BLaER1 (cell line): ENCODE measurements around the gene GALT.

Source experiments
- H3K27ac ChIP-seq: shearing (Covaris generic); formaldehyde crosslinking; 2 replicates; pipeline ENCODE4 v1.8.1; 2022
- H3K27me3 ChIP-seq: shearing (Covaris generic); formaldehyde crosslinking; 2 replicates; pipeline ENCODE4 v1.8.1; 2022
- H3K36me3 ChIP-seq: shearing (Covaris generic); formaldehyde crosslinking; 2 replicates; pipeline ENCODE4 v1.8.1; 2022
- H3K4me1 ChIP-seq: shearing (Covaris generic); formaldehyde crosslinking; 2 replicates; pipeline ENCODE4 v1.8.1; 2022
- H3K4me2 ChIP-seq: shearing (Covaris generic); formaldehyde crosslinking; 2 replicates; pipeline ENCODE4 v1.8.1; 2022
- H3K4me3 ChIP-seq: shearing (Covaris generic); formaldehyde crosslinking; 2 replicates; pipeline ENCODE4 v1.8.1; 2022
- H3K9ac ChIP-seq: shearing (Covaris generic); formaldehyde crosslinking; 2 replicates; pipeline ENCODE4 v1.8.1; 2022
- H3K9me3 ChIP-seq: shearing (Covaris generic); formaldehyde crosslinking; 2 replicates; pipeline ENCODE4 v1.8.1; 2022
- H4K20me1 ChIP-seq: shearing (Covaris generic); formaldehyde crosslinking; 2 replicates; pipeline ENCODE4 v1.8.1; 2022
- Cebpa-rat ChIP-seq: shearing (Covaris generic); IDR thresholded peaks from 2 replicates; pipeline ENCODE4 v1.8.1; 2022

GALT gene

DNA sequence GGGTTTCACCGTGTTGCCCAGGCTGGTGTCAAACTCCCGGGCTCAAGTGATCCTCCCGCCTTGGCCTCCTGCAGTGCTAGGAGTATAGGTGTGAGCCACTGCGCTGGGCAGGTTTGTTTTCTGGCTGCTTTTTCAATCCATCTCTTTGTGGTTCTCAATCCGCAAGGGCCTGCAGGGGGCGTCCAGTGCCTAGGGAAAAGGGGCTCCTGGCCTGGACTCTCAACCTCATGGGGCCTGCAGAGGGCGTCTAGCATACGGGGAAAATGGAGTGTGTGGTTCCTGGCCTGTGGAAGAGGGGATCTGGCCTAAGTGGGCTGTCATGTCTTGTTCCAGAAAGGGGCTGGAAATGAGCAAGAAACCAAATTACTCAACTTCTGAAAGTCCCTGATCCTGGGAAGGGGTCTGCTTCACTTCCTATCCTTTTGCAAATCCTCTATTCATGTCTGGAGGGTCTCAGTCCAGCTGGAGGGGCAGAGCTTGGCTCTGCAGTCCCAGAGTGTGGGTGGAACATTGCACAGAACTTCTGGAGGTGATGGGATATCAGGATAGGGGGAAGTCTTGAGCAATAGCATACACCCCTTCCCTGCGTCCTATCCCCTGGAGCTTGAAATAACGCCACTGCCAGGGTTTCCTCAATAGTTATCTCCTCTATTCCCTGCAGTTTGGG, 28.7 kb downstream of the GALT start:
- Histone ChIP-seq H4K20me1 (no peaks in the 10 kb centered on the region), H3K9ac (no peak overlapping the region), H3K27me3 (no peaks in the 10 kb centered on the region), H3K36me3 (no peaks in the 10 kb centered on the region), H3K4me2 (no peak overlapping the region), H3K27ac (no peak overlapping the region), H3K4me3 (no peak overlapping the region), H3K9me3 (0 out of 2 replicates have a peak, but pooled peaks cover 8% of the 10 kb centered on the region), H3K4me1 (no peaks in the 10 kb centered on the region)
- no peak for TF ChIP-seq Cebpa-rat

- Histone ChIP-seq H3K4me3 (no peak overlapping the region), H3K9me3 (0 out of 2 replicates have a peak, but pooled peaks cover 1% of the 10 kb centered on the region), H3K9ac (no peak overlapping the region), H3K36me3 (no peaks in the 10 kb centered on the region), H4K20me1 (no peaks in the 10 kb centered on the region), H3K4me1 (no peaks in the 10 kb centered on the region), H3K27ac (no peak overlapping the region), H3K4me2 (no peak overlapping the region), H3K27me3 (no peaks in the 10 kb centered on the region)
- TF ChIP-seq Cebpa-rat = no peak
Measured at GRCh38 chr9:34675869-34676268, 29.4 kb downstream of the GALT start.

GRCh38 chr9:34684145-34684544, 37.7 kb downstream of the GALT start:
- H3K36me3 ChIP-seq = no peaks in the 10 kb centered on the region
- no peaks in the 10 kb centered on the region for H4K20me1 ChIP-seq
- H3K27ac ChIP-seq = no peak overlapping the region
- peaks cover 5% of the 10 kb centered on the region; the same call in 1 of the 2 replicates for H3K4me1 ChIP-seq
- TF ChIP-seq Cebpa-rat = no peak
- H3K9ac ChIP-seq = no peak overlapping the region
- no peak overlapping the region for H3K4me2 ChIP-seq
- no peak overlapping the region for H3K4me3 ChIP-seq
- no peaks in the 10 kb centered on the region for H3K27me3 ChIP-seq
- H3K9me3 ChIP-seq = no peaks in the 10 kb centered on the region

GRCh38 chr9:34684816-34685215, 38.3 kb downstream of the GALT start:
- no peaks in the 10 kb centered on the region for H4K20me1 ChIP-seq
- H3K27ac ChIP-seq = no peak overlapping the region
- no peaks in the 10 kb centered on the region for H3K9me3 ChIP-seq
- H3K4me1 ChIP-seq = peaks cover 5% of the 10 kb centered on the region; the same call in 1 of the 2 replicates
- H3K27me3 ChIP-seq = no peaks in the 10 kb centered on the region
- H3K36me3 ChIP-seq = no peaks in the 10 kb centered on the region
- no peak overlapping the region for H3K4me2 ChIP-seq
- no peak overlapping the region for H3K4me3 ChIP-seq
- no peak for TF ChIP-seq Cebpa-rat
- no peak overlapping the region for H3K9ac ChIP-seq

- Histone ChIP-seq H3K9me3 (no peaks in the 10 kb centered on the region), H3K27ac (no peak overlapping the region), H3K4me3 (no peak overlapping the region), H3K27me3 (no peaks in the 10 kb centered on the region), H3K4me1 (peaks cover 5% of the 10 kb centered on the region; the same call in 1 of the 2 replicates), H3K9ac (no peak overlapping the region), H3K4me2 (no peak overlapping the region), H3K36me3 (no peaks in the 10 kb centered on the region), H4K20me1 (no peaks in the 10 kb centered on the region)
- TF ChIP-seq Cebpa-rat = no peak
Measured at GRCh38 chr9:34685591-34685990, 39.1 kb downstream of the GALT start.

DNA sequence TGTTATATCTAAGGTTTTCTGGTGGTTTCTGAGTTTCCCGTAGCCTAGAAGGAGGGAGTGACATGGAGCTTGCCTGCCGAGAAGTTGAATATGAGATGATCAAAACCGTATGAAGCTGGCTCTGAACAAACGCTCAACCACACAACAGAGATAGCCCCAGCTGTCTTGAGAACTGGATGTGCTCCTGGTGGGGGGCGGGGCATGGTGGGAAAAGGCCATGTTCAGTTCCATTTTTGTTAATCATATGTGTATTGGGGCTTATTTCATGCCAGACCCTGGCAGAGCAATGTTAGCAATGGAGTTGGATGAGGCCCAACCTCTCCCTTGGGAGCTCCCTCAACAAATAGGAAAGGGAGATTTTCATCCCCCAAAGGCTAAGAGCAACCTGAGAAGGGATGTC, 39.8 kb downstream of the GALT start:
- H3K4me1 ChIP-seq = peaks cover 11% of the 10 kb centered on the region

DNA sequence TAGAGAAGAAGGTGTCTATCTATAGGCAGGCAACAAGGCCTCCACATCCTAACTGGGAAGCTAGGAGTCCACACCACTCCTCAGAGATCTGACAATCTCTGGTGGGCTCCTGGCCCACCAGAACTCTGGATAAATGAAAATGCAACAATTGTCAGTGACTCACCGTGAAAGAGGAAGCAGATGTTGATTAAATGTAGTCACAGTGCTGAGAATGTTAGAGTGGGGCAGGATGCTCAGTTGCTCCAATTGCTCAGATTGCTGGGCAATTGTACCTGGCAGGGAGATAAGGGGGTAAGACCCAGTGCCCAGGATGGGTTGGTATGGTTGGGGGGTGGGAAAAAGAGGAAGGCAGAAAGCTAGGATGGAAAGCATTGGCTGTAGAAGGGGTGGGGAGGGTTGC, 40.3 kb downstream of the GALT start:
- Histone ChIP-seq H3K4me1 (peaks cover 16% of the 10 kb centered on the region), H3K27ac (no peak overlapping the region), H3K4me2 (no peak overlapping the region), H3K9ac (no peak overlapping the region), H3K27me3 (no peaks in the 10 kb centered on the region), H3K36me3 (no peaks in the 10 kb centered on the region), H4K20me1 (no peaks in the 10 kb centered on the region), H3K9me3 (no peaks in the 10 kb centered on the region), H3K4me3 (no peak overlapping the region)
- no peak for TF ChIP-seq Cebpa-rat

More for the DNA sequence above, 39.8 kb downstream of the GALT start:
- no peak for TF ChIP-seq Cebpa-rat
- Histone ChIP-seq H3K27me3 (no peaks in the 10 kb centered on the region), H3K9me3 (no peaks in the 10 kb centered on the region), H3K36me3 (no peaks in the 10 kb centered on the region), H3K4me3 (no peak overlapping the region), H3K27ac (no peak overlapping the region), H3K9ac (no peak overlapping the region), H4K20me1 (no peaks in the 10 kb centered on the region), H3K4me2 (no peak overlapping the region)

GRCh38 chr9:34687276-34688030, 41.0 kb downstream of the GALT start:
- Histone ChIP-seq H3K27me3 (no peaks in the 10 kb centered on the region), H3K4me2 (no peak overlapping the region), H3K4me3 (no peak overlapping the region), H4K20me1 (no peaks in the 10 kb centered on the region), H3K36me3 (no peaks in the 10 kb centered on the region), H3K9me3 (no peaks in the 10 kb centered on the region), H3K4me1 (peaks cover 18% of the 10 kb centered on the region), H3K27ac (no peak overlapping the region), H3K9ac (no peak overlapping the region)
- TF ChIP-seq Cebpa-rat = no peak

DNA sequence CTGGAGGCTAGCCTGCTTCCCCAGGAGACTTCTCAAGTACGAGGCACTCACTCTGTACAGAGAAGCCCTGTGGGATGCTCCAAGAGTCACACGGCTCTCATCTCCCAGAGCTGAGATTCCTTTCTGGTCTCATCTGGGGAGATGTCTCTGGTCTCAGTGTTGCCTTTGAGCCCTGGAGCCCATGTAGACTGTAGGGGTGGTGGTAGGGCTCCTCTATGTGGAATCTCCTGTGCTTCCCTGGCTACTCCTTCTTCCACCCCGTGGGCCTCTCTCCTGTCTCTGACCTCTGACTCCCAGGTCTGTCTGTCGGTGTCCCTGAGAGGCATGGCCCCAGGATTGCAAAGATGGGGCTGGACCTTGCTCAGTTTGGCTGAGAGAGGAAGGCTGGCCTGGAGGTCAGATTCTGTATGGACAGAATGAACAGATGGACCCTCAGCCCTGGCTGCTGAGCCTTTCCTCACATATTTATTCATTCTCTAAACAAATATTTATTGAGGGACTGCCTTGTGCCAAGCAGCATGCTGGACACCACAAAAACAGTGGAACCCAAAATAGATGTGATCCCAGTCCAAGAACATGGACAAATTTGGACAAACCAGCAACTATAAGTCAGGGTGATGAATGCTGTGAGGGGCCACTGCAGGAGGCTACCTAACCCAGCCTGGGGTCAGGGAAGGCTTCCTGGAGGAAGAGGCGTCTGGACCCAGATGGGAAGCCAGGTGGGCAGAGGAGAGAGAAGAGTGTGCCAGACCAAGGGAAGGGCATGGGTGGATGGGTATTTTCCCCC, 42.0 kb downstream of the GALT start:
- H3K4me2 ChIP-seq = no peak overlapping the region

GRCh38 chr9:34689116-34689470, 42.6 kb downstream of the GALT start:
- TF ChIP-seq Cebpa-rat = no peak

More for the DNA sequence above, 42.0 kb downstream of the GALT start:
- no peaks in the 10 kb centered on the region for H4K20me1 ChIP-seq
- peaks cover 18% of the 10 kb centered on the region for H3K4me1 ChIP-seq
- H3K9me3 ChIP-seq = no peaks in the 10 kb centered on the region
- no peak for TF ChIP-seq Cebpa-rat
- H3K4me3 ChIP-seq = no peak overlapping the region
- no peaks in the 10 kb centered on the region for H3K27me3 ChIP-seq
- no peak overlapping the region for H3K9ac ChIP-seq
- H3K36me3 ChIP-seq = no peaks in the 10 kb centered on the region
- H3K27ac ChIP-seq = no peak overlapping the region

More at GRCh38 chr9:34689116-34689470, 42.6 kb downstream of the GALT start:
- H3K27me3 ChIP-seq = no peaks in the 10 kb centered on the region
- H3K9ac ChIP-seq = no peak overlapping the region
- no peak overlapping the region for H3K4me2 ChIP-seq
- peaks cover 18% of the 10 kb centered on the region for H3K4me1 ChIP-seq
- no peaks in the 10 kb centered on the region for H4K20me1 ChIP-seq
- H3K9me3 ChIP-seq = no peaks in the 10 kb centered on the region
- no peak overlapping the region for H3K27ac ChIP-seq
- H3K4me3 ChIP-seq = no peak overlapping the region
- H3K36me3 ChIP-seq = no peaks in the 10 kb centered on the region
